ENCODE data around the gene HSPG2.
A peak's percentile ranks its signal among the peaks of the same experiment; 100 is the strongest.

HSPG2 gene

DNA sequence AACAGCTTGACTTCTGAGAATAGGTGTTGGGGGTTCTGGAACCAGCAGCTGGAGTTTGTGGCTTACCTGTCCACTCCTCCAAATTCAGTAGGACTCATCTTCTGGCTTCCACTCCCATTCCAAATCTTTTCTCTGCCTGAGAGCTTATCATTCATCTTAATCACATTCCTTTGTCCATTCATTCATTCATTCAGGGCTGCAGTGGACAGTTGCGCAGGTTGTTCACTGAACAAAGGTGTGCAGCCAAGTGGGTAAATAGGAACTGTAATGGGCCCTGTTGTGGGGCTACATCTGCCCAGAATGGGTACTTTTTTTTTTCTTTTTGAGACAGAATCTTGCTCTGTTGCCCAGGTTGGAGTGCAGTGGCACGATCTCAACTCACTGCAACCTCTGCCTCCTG is 3.4 kb upstream of the HSPG2 start:
- H3K36me3 ChIP-seq, result no peaks in the 10 kb centered on the region
- H3K9me3 ChIP-seq (ENCODE audit: severe bottlenecking), result no peaks in the 10 kb centered on the region
- no peak overlapping the region; the same call in 1 of the 2 replicates for H3K27ac ChIP-seq
- DNase-seq, result no peak
- H3K4me3 ChIP-seq (ENCODE audit: low read depth, low read length), result no peak overlapping the region
- TF ChIP-seq, protein P1, sequence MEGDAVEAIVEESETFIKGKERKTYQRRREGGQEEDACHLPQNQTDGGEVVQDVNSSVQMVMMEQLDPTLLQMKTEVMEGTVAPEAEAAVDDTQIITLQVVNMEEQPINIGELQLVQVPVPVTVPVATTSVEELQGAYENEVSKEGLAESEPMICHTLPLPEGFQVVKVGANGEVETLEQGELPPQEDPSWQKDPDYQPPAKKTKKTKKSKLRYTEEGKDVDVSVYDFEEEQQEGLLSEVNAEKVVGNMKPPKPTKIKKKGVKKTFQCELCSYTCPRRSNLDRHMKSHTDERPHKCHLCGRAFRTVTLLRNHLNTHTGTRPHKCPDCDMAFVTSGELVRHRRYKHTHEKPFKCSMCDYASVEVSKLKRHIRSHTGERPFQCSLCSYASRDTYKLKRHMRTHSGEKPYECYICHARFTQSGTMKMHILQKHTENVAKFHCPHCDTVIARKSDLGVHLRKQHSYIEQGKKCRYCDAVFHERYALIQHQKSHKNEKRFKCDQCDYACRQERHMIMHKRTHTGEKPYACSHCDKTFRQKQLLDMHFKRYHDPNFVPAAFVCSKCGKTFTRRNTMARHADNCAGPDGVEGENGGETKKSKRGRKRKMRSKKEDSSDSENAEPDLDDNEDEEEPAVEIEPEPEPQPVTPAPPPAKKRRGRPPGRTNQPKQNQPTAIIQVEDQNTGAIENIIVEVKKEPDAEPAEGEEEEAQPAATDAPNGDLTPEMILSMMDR (IDR thresholded peaks at IDR 0.05; ENCODE audit: low read depth, low read length), result no peak
- H3K27me3 ChIP-seq (ENCODE audit: insufficient read depth, low read depth, severe bottlenecking), result no peaks in the 10 kb centered on the region

DNA sequence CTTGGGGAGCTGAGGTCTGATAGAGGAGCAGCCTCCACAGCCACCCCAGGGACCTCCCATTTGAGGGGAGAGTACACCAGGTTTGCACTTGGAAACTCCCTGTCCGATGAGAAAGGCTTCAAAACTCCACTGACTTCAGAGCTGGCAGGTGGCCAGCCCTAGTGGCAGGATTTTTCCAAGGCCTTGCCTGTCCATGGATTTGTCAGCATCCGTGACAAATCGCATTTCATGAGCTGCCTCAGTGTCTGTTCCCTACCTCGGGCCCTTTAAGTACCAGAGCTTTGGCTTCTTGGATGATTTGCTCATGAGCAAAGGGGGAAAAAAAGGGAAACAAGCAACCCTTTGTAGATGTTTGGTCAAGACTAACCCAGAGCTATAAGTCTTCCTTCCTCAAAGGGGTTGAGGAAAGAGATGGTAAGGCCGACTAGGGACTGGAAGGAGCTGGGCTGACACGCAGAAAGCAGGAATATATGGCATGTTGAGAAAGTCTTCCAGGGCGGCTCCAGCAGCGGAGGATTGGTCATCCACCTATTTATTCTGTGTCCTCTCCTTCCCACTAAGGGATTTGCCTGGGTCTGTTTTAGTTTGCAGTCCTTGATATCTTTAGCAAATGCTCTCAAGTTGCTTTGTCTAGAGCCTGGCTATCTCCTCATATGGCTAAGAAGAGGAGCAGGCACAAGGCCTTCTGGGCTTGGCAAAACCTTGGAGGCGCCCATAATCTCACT is 2.7 kb upstream of the HSPG2 start:
- TF ChIP-seq, protein P1 (IDR thresholded peaks at IDR 0.05; ENCODE audit: low read depth, low read length), result peak; percentile 50
- H3K27ac ChIP-seq, result peak overlapping the region; percentile 21
- DNase-seq, result peak; percentile 75
- H3K4me3 ChIP-seq (ENCODE audit: low read depth, low read length), result no peak overlapping the region
- no peaks in the 10 kb centered on the region for H3K9me3 ChIP-seq (ENCODE audit: severe bottlenecking)
- no peaks in the 10 kb centered on the region for H3K27me3 ChIP-seq (ENCODE audit: insufficient read depth, low read depth, severe bottlenecking)
- H3K36me3 ChIP-seq, result no peaks in the 10 kb centered on the region

DNA sequence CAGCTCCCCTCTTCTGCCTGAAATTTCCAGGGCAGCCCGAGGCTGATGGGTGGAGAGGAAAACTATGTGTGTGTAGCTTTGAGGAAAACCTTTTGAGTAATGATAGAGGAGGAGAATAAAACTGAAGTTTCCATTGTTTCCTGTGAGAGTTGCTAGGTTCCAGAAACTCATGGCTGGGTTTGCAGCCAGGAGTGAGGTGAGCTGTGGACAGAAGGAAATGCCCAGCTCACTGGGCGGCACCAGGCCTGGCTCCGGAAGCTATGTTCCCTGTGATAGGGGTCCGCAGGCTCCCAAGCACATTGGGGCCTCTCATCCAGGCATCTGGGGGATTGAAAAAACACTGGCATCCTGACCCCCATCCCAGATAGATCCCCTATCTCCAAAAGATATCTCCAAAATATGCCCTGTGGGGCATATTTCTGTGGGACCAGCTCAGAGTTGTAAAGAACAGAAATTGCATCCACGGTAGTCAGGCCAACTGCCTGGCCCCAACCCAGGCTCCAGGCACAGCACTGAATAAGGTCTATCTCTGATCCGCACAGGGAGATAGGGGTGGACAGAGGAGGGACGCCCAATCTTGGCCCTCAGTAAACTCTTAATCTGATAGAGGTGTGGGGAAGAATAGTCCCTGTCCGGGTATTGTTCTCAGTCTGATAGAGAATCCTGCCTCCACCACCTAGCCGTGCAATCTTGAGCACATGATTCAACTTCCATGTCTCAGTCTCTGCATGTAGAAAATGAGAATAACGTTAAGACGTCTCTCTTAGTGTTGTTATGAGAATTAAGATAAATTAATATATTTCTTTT is 1.8 kb upstream of the HSPG2 start:
- H3K4me3 ChIP-seq (ENCODE audit: low read depth, low read length), result no peak overlapping the region
- H3K27ac ChIP-seq, result no peak overlapping the region
- TF ChIP-seq, protein P1 (IDR thresholded peaks at IDR 0.05; ENCODE audit: low read depth, low read length), result no peak
- DNase-seq, result no peak
- no peaks in the 10 kb centered on the region for H3K36me3 ChIP-seq
- H3K27me3 ChIP-seq (ENCODE audit: insufficient read depth, low read depth, severe bottlenecking), result no peaks in the 10 kb centered on the region
- H3K9me3 ChIP-seq (ENCODE audit: severe bottlenecking), result no peaks in the 10 kb centered on the region

- Histone ChIP-seq H3K36me3 (no peaks in the 10 kb centered on the region), H3K27ac (peak overlapping the region; percentile 81), H3K27me3 (ENCODE audit: insufficient read depth, low read depth, severe bottlenecking) (no peaks in the 10 kb centered on the region), H3K9me3 (ENCODE audit: severe bottlenecking) (no peaks in the 10 kb centered on the region), H3K4me3 (ENCODE audit: low read depth, low read length) (peak overlapping the region; percentile 46)
- TF ChIP-seq, protein P1 (IDR thresholded peaks at IDR 0.05; ENCODE audit: low read depth, low read length), result no peak
- peak; percentile 85 for DNase-seq
These were observed 437 bp upstream of the HSPG2 start for GRCh38 chr1:21937372-21938121.

DNA sequence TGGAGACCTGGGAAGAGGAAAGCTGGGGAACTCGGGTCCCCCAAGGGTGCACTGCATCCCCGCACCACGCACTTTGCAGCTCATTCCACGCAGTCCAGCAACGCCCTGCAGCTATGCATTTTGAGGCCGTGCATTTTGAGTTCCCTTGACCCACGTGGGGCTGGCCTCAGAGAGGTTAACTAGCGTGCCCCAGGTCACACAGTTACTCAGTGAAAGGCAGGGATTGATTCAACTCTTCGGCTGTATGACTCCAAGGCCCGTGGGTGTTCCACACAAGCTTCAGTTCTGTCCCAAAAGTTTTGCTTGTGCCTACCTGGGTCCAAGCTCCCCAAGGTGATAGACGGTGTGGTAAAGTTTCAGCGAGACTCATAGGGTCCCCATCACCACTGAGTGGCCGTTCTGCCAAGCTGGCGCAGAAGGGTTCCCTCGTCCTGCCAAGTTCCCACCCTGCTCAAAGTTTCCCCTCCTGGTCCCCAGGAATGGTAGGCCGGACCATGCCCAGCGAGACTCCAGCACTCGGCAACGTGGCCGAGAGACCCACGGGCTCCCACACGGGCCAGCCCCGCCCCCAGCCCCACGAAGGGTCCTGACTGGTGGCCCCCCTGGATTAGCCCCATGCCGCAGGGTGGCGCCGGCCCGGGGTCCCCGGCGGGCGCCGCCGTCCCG is 611 bp downstream of the HSPG2 start:
- Histone ChIP-seq H3K9me3 (ENCODE audit: severe bottlenecking) (no peaks in the 10 kb centered on the region), H3K27ac (peak overlapping the region; percentile 58; the same call in 1 of the 2 replicates), H3K27me3 (ENCODE audit: insufficient read depth, low read depth, severe bottlenecking) (no peaks in the 10 kb centered on the region), H3K36me3 (no peaks in the 10 kb centered on the region), H3K4me3 (ENCODE audit: low read depth, low read length) (peak overlapping the region; percentile 63)
- peak; percentile 25 for DNase-seq
- TF ChIP-seq, protein P1 (IDR thresholded peaks at IDR 0.05; ENCODE audit: low read depth, low read length), result no peak
